HepG2 (cell line): ENCODE results near the gene CPPED1.

ENCODE experiments used
- KDM5A ChIP-seq: fragments of 200-600 bp; sonication (generic); IDR thresholded peaks from 2 replicates; pipeline ENCODE4 v1.7.0; 2018; ENCODE audit warnings: antibody characterized with exemption, mild to moderate bottlenecking, low read length, borderline replicate concordance
- POLR2A ChIP-seq, 2 experiments: IDR thresholded peaks; 2 replicates each; pipeline ENCODE4 v1.6.1; 2011; ENCODE audit warnings: low read depth in 2 of 2, low read length in 2 of 2, mild to moderate bottlenecking in 1 of 2, moderate library complexity in 1 of 2; ENCODE audit not compliant: insufficient read depth in 1 of 2
- RXRA ChIP-seq: sonication (generic); formaldehyde crosslinking; IDR thresholded peaks from 2 replicates; pipeline ENCODE4 v1.5.1; 2020; ENCODE audit warnings: missing genetic modification reagents
- ZNF615 ChIP-seq: sonication (generic); formaldehyde crosslinking; IDR thresholded peaks from 2 replicates; pipeline ENCODE4 v1.5.0; 2020; ENCODE audit warnings: mild to moderate bottlenecking, missing genetic modification reagents, borderline replicate concordance
- ZNF7 ChIP-seq: IDR thresholded peaks from 2 replicates; pipeline ENCODE4 v1.6.1; 2016; ENCODE audit warnings: missing biosample characterization, missing genetic modification reagents
- ZNF720 ChIP-seq: sonication (generic); formaldehyde crosslinking; IDR thresholded peaks from 2 replicates; pipeline ENCODE4 v1.4.0; 2020; ENCODE audit warnings: missing genetic modification reagents
- TF ChIP-seq, protein P1 (sequence below), 2 experiments: fragments of 450-650 bp in 1 of 2; sonication (generic) in 1 of 2; formaldehyde crosslinking; IDR thresholded peaks; 2 replicates each; pipeline versions ENCODE4 v1.5.0 to v1.8.0; 2020 to 2022; ENCODE audit warnings: mild to moderate bottlenecking in 1 of 2, missing genetic modification reagents in 1 of 2

- TF ChIP-seq ZNF720 (CRISPR knock-in tag) (no peak), POLR2A (IDR thresholded peaks at IDR 0.05; ENCODE audit: insufficient read depth in 1 of 2, low read depth in 2 of 2, low read length in 2 of 2) (no peak), ZNF7 (CRISPR knock-in tag) (no peak), ZNF615 (CRISPR knock-in tag) (no peak), KDM5A (no peak), RXRA (CRISPR knock-in tag) (no peak)
- TF ChIP-seq, protein P1, sequence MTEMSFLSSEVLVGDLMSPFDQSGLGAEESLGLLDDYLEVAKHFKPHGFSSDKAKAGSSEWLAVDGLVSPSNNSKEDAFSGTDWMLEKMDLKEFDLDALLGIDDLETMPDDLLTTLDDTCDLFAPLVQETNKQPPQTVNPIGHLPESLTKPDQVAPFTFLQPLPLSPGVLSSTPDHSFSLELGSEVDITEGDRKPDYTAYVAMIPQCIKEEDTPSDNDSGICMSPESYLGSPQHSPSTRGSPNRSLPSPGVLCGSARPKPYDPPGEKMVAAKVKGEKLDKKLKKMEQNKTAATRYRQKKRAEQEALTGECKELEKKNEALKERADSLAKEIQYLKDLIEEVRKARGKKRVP (CRISPR knock-in tag; IDR thresholded peaks at IDR 0.05) = no peak
Measured at GRCh38 chr16:12747827-12748226, 55.9 kb downstream of the CPPED1 start.
